K562 (cell line): ENCODE measurements around the gene JUNB. TPM values are rescaled to one million over a fixed set of nuclear protein-coding genes. Genes with fewer than 3 reads are reported as not detected.

Experiments used
- CHD1 ChIP-seq: fragments of 200-600 bp; sonication (generic); IDR thresholded peaks from one replicate; pipeline ENCODE4 v1.6.1; 2012; ENCODE audit warnings: mild to moderate bottlenecking, moderate library complexity, low read length, inconsistent platforms
- CSDE1 ChIP-seq, 2 experiments: fragments of 450-650 bp; IDR thresholded peaks; 2 replicates each; pipeline ENCODE4 v1.6.1; 2016; ENCODE audit warnings: mild to moderate bottlenecking in 1 of 2
- HDGF ChIP-seq: fragments of 450-650 bp; IDR thresholded peaks from 2 replicates; pipeline ENCODE4 v1.6.1; 2016
- LARP7 ChIP-seq: fragments of 450-650 bp; IDR thresholded peaks from 2 replicates; pipeline ENCODE4 v1.6.1; 2016
- NFYB ChIP-seq: IDR thresholded peaks from 2 replicates; pipeline ENCODE4 v1.6.1; 2011; ENCODE audit warnings: mild to moderate bottlenecking, moderate library complexity; ENCODE audit not compliant: insufficient read length; ENCODE audit errors: extremely low read depth
- POLR2AphosphoS5 ChIP-seq: IDR thresholded peaks from 2 replicates; pipeline ENCODE4 v1.6.1; 2011; ENCODE audit warnings: mild to moderate bottlenecking, low read depth, low read length, moderate library complexity; ENCODE audit not compliant: control insufficient read depth, insufficient read depth
- SFPQ ChIP-seq: fragments of 200-400 bp; formaldehyde crosslinking; IDR thresholded peaks from 2 replicates; pipeline ENCODE4 v1.6.1; 2017; ENCODE audit warnings: mild to moderate bottlenecking, low read depth, low read length, moderate library complexity
- SNIP1 ChIP-seq: fragments of 450-650 bp; IDR thresholded peaks from 2 replicates; pipeline ENCODE4 v1.7.1; 2017; ENCODE audit warnings: low read depth, mild to moderate bottlenecking
- SP1 ChIP-seq: sonication (generic); formaldehyde crosslinking; IDR thresholded peaks from 2 replicates; pipeline ENCODE4 v1.8.1; 2022; ENCODE audit warnings: mild to moderate bottlenecking, missing genetic modification reagents
- TAL1 ChIP-seq: fragments of 450-650 bp; IDR thresholded peaks from 2 replicates; pipeline ENCODE4 v1.6.1; 2016; ENCODE audit warnings: mild to moderate bottlenecking
- TRIM24 ChIP-seq, 2 experiments: fragments of 450-650 bp; IDR thresholded peaks; 2 replicates each; pipeline ENCODE4 v1.6.1; 2016
- UBTF ChIP-seq, 2 experiments: IDR thresholded peaks; 2 replicates each; pipeline ENCODE4 v1.6.1; 2012; ENCODE audit warnings: improper control_type of control experiment in 2 of 2, low read depth in 2 of 2, low read length in 2 of 2, borderline replicate concordance in 1 of 2
- ZNF407 ChIP-seq: fragments of 450-650 bp; IDR thresholded peaks from 2 replicates; pipeline ENCODE4 v1.6.1; 2016; ENCODE audit warnings: low read depth
- ZNF436 ChIP-seq: fragments of 250-450, 450-650 bp; sonication (Bioruptor Pico); formaldehyde crosslinking; IDR thresholded peaks from 2 replicates; pipeline ENCODE4 v1.7.0; 2020; ENCODE audit warnings: mild to moderate bottlenecking
- ZNF644 ChIP-seq: fragments of 200-800 bp; sonication (Bioruptor generic); IDR thresholded peaks from 2 replicates; pipeline ENCODE4 v1.6.1; 2016; ENCODE audit warnings: low read depth, missing genetic modification characterization, missing compliant biosample characterization
- polyA plus RNA-seq, 8 experiments: library from polyadenylated mRNA; depleted of rRNA in 4 of 8; stranded (reverse) in 5 of 8; unstranded in 3 of 8; fragments of >200 nt; fragmentation: Nextera tagmentation in 2 of 8; fragmentation: Illumina TruSeq in 1 of 8; extraction: Ambion mirVana in 2 of 8; extraction: Trizol in 1 of 8; gene quantifications; 2 replicates each; pipeline versions ENCODE4 v1.2.1 to v1.2.3, GENCODE V29; 2011 to 2014; ENCODE audit warnings: inconsistent platforms in 1 of 8, missing spikeins in 1 of 8
- total RNA-seq, 7 experiments: library from RNA; depleted of rRNA in 6 of 7; stranded (reverse); fragments of >200 nt in 6 of 7; fragmentation: Illumina TruSeq in 2 of 7; extraction: Trizol in 2 of 7; gene quantifications; 2 replicates each; pipeline versions ENCODE4 v1.2.1 to v1.2.3, GENCODE V29; 2011 to 2021; ENCODE audit warnings: low replicate concordance in 1 of 7

Gene JUNB
- total and polyA plus RNA-seq, 9 of the 15 experiments (the other 6 are each of a cell fraction or from before 2014, with no cell fraction given): 0.23 to 88.1 (median 13.1) TPM

GRCh38 chr19:12806242-12807081 is 15.2 kb downstream of the JUNB start, which contains the start of gene RNASEH2A (continued):
- no peak for TF ChIP-seq LARP7
- no peak; a peak in 1 of 4 replicates for TF ChIP-seq CSDE1 (IDR thresholded peaks at IDR 0.05)
- TF ChIP-seq CHD1: no peak
- no peak for TF ChIP-seq SNIP1
- TF ChIP-seq HDGF: no peak
- no peak for TF ChIP-seq ZNF436
- TF ChIP-seq ZNF407: no peak
- no peak for TF ChIP-seq TAL1
- TF ChIP-seq NFYB: no peak
- no peak for TF ChIP-seq ZNF644 (tag)
- no peak for TF ChIP-seq TRIM24 (IDR thresholded peaks at IDR 0.05)
- peak; percentile 72; the same call in 1 of the 2 replicates for TF ChIP-seq POLR2AphosphoS5
- peak; percentile 86 for TF ChIP-seq SP1
- peak in 1 of 2 experiments; percentile 45; a peak in 1 of 4 replicates for TF ChIP-seq UBTF (IDR thresholded peaks at IDR 0.05; ENCODE audit: borderline replicate concordance in 1 of 2, low read depth in 2 of 2, low read length in 2 of 2)
- TF ChIP-seq SFPQ: no peak
